Epithelial cell of esophagus (primary cell): ENCODE measurements around the gene PDLIM3.
A peak's percentile ranks its signal among the peaks of the same experiment; 100 is the strongest.

Experiments used
- DNase-seq: peaks from one replicate; pipeline ENCODE4 v3.0.0; 2010; ENCODE audit warnings: low read depth
- H3K4me3 ChIP-seq: 2 replicates; pipeline ENCODE4 v1.5.1; 2011; ENCODE audit warnings: mild to moderate bottlenecking, low read length, control low read depth
- TF ChIP-seq, protein P1 (sequence below): IDR thresholded peaks from 2 replicates; pipeline ENCODE4 v1.5.1; 2011; ENCODE audit warnings: low read depth, mild to moderate bottlenecking, low read length, control low read depth, inconsistent platforms; ENCODE audit not compliant: insufficient read depth; ENCODE audit errors: missing control alignments

Gene PDLIM3

DNA sequence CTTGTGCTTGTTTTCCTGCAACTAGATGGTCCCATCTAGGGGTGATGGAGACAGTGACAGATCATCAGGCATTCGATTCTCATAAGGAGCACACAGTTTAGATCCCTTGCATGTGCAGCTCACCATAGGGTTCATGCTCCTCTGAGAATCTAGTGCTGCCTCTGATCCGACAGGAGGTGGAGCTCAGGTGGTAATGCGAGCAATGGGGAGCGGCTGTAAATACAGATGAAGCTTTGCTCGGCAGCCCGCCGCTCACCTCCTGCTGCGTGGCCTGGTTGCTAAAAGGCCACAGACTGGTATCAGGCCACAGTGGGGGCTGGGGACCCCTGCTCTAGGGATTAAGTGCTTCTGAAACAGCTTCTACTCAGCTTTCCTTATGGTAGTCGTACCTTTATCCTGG lies 35.3 kb downstream of the PDLIM3 start:
- TF ChIP-seq, protein P1, sequence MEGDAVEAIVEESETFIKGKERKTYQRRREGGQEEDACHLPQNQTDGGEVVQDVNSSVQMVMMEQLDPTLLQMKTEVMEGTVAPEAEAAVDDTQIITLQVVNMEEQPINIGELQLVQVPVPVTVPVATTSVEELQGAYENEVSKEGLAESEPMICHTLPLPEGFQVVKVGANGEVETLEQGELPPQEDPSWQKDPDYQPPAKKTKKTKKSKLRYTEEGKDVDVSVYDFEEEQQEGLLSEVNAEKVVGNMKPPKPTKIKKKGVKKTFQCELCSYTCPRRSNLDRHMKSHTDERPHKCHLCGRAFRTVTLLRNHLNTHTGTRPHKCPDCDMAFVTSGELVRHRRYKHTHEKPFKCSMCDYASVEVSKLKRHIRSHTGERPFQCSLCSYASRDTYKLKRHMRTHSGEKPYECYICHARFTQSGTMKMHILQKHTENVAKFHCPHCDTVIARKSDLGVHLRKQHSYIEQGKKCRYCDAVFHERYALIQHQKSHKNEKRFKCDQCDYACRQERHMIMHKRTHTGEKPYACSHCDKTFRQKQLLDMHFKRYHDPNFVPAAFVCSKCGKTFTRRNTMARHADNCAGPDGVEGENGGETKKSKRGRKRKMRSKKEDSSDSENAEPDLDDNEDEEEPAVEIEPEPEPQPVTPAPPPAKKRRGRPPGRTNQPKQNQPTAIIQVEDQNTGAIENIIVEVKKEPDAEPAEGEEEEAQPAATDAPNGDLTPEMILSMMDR = no peak
- DNase-seq = no peak
- no peak overlapping the region for H3K4me3 ChIP-seq

DNA sequence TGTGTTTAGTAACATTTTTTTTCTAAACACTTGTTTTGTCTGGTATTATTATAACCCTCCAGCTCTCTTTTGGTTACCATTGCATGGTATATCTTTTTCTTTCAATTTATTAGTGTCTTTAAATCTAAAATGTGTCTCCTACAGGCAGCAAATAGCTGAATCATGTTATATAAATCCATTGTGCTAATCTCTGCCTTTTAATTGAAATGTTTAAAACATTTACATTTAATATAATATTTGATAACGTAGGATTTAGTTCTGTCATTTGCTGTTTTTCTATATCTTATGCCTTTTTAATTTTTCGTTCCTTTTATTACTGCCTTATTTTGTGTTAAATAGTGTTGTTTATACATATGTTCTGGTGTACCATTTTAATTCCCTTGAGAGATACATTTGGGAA lies 46.7 kb downstream of the PDLIM3 start:
- TF ChIP-seq, protein P1 = no peak
- no peak for DNase-seq
- H3K4me3 ChIP-seq = no peak overlapping the region

DNA sequence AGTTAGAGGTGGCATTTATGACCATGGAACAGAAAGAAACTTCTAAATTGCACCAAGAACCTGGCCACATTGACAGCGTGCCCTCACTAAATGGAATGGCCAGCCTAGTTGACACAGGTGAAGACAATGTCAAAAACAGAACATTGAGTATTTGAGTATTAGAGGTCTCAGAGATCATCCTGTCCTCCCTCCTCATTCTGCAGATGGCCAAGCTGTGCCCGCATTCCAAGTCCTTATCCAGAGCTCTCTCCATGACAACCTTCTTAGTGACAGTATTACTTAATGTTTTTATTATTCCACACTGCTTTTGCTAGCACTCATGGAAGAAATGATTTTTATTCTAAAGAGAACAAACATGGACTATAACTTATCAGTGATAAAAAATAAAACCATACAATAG lies 53.9 kb downstream of the PDLIM3 start:
- TF ChIP-seq, protein P1 = no peak
- no peak for DNase-seq
- no peak overlapping the region for H3K4me3 ChIP-seq

DNA sequence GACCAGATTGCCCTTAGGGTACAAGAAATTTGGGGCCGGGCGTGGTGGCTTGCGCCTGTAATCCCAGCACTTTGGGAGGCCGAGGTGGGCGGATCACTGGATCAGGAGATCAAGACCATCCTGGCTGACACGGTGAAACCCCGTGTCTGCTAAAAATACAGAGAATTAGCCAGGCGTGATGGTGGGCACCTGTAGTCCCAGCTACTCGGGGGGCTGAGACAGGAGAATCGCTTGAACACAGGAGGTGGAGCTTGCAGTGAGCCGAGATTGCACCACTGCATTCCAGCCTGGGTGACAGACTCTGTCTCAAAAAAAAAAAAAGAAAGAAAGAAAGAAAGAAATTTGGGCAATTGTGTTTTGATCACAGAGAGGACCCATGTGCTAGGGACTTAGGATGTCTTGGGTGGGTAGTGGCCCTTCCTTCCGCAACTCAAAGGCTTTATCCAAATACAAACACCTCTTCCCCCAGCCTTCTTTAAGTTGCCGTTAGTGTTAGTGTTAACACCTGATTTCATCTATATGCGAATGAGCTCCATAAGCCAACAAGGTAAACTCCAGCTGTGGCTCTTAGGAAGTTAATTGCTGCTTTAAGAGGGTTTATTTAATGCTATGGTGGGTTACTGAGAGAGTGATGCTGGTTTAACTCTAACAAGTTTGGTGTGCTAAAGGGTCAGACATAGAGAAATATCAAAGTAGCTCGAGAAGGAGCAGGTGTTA lies 55.1 kb downstream of the PDLIM3 start:
- TF ChIP-seq, protein P1 = no peak
- DNase-seq = no peak
- no peak overlapping the region for H3K4me3 ChIP-seq

DNA sequence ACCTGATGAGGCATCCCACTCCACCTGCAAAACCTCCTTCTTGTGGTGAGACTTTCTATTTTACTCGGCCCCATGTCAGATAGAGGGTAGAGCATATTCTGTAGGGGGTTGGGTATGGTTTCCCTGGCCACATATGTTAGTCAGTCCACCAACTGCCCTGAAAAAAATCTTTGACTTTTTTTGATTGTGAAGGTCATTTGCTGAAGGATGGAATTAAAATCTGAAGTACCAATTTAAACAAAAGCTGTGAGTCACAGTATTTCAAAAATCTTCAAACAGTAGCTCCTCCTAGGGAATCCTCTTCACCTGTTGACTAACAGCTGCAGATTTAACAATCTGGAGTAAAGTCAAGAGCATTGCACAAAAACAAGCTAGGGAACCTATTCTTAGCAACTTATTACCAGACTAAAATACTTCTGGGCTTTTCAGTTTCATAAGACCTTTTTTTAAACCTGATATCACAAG lies 55.8 kb downstream of the PDLIM3 start:
- H3K4me3 ChIP-seq = no peak overlapping the region
- DNase-seq = peak; percentile 32

DNA sequence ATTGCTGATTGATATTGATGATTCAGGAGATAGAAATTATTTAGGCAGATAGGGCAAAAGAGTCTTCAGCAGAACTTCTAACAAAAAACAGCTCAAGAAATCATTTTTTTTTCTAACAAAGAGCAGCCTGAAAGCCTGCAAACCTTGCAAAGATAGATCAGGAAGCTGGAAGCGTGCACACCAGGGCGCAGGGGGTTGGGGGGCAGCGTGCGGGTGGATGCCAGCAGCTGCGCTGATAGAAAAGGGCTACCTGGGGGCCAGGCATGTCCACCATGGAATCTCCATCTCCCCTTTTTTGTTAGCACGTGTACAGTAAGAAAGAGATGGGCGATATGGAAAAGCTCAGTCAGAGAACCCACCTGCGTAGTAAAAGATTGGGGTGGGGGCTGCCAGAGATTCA lies 62.1 kb downstream of the PDLIM3 start:
- DNase-seq = no peak
- no peak overlapping the region for H3K4me3 ChIP-seq
- TF ChIP-seq, protein P1 = no peak

More for the DNA sequence above, 55.8 kb downstream of the PDLIM3 start:
- TF ChIP-seq, protein P1 = no peak

DNA sequence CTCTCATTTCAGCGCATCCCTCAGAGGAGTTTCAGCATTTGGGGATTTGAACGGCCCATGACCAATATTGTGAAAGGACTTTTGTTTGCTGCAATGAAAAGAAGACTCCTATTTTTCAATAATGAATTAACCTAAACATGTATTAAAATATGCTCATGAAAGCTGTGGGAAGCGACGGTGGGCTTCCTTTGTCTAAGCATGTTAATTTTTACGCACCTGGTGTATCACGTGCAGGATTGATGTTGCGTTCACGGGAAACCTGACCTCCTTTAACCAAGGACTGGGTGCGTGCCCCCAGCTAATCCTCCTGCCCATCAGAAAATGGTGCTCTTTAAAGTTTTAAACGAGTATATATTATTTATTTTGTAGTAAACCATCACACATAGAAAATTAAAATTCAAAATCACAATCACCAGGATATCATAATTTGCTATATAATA lies 63.2 kb downstream of the PDLIM3 start:
- TF ChIP-seq, protein P1 = no peak
- DNase-seq = no peak
- peak overlapping the region; percentile 58 for H3K4me3 ChIP-seq
